NCI-H2196 treated with DMSO at 0.1 percent for 48 hours (cell line): ENCODE data around the gene KRT31.
"Not testable (repeated sequence)": the region's sequence is repeated elsewhere in the genome, so short reads cannot be mapped to it uniquely, and the experiment has no call there.

Experiments
- DNase-seq: peaks from one replicate; lab custom pipeline; 2025; ENCODE audit not compliant: unreplicated experiment; lab: John Stamatoyannopoulos, UW

KRT31 gene

DNA sequence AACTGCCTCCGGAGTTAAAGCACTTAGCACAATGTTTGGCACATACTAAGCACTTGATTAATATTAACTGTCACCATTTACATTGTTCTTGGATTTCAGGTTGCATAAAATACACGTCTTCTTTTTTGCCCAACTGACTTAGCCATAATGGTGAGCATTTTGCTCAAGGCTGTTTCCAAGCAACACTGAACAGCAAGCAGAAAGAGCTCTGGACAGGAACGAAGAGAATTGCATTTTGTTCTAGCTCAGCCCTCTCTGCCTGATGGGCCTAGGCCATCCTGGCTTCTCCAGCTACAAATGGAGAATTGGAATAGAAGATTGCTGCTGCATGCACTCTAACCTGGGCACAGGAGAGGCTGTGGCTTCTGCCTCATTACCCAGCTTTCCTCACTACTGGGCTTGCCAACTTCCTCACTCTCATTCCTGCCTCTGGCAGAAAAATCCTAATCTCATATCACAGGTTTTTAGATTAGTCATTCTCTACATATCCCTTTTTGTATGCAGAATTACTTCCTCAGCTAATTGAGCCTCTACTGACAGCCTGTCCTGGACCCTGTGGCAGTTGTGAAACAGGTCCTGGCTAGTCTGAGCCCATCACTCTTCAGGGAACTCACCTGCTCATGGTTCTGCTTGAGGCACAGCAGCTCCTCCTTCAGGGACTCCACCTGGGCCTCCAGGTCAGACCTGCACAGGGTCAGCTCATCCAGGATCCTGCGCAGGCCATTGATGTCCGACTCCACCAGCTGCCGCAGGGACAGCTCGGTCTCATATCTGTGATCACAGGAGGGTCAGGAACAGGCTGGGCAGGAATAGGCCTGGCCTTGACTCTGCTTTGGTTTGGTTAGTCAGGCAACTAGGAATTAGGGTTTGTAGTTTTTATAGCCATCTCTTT is 49.3 kb downstream of the KRT31 start:
- no peak for DNase-seq

DNA sequence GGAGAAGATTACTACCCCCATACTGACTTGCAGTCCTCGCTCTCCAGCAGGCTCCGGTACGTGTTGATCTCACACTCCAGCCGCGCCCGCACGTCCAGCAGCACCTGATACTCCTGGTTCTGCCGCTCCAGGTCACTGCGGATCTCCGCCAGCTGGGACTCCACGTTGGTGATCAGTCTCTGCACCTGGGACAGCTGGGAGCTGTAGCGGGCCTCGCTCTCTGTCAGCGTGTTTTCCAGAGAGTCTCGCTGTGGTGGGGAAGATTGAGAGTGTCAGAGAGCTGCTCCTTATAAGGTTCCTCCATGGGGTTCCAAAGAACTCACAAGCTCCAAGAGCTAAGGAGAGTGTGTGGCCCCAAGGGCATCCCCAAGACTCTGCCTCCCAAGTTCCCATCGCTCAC is 51.0 kb downstream of the KRT31 start:
- DNase-seq, result not testable (repeated sequence)

DNA sequence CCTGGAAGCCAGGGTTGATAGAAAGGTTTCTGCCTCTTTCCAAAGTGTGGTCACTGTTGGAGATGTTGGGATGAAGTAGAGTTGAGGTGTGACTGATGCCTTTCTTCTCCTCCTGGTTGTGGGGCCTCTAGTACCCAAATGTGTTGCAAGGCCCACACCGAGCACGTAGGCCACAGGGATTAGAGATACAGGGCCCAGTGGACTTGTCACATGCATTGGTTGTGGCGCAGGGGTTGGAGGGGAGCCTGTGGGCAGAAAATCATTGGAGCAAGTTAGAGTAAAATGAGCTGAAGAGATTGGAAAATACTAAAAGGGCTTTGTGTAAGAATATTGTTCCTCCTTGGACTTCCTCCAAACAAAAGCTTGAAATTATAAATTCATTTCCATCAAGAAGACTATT is 51.4 kb downstream of the KRT31 start:
- no peak for DNase-seq
